GM13977 (cell line): ENCODE measurements around the gene CDH13.

ENCODE experiments used
- DNase-seq: peaks from one replicate; pipeline ENCODE4 v3.0.0; 2012; ENCODE audit warnings: low spot score
- in situ Hi-C: fragments of 300-500 bp; cut with MboI; formaldehyde crosslinking; loops from one replicate; pipeline ENCODE4 v1.12.0; 2022; ENCODE audit warnings: low sequenced_read_pairs, low pct_unique_long_range_greater_than_20kb, mixed read lengths, inconsistent platforms; ENCODE audit not compliant: unreplicated experiment
- TF ChIP-seq, protein P1 (sequence below): IDR thresholded peaks from 2 replicates; pipeline ENCODE4 v1.5.1; 2012; ENCODE audit warnings: mild to moderate bottlenecking, control low read depth; ENCODE audit not compliant: insufficient read depth; ENCODE audit errors: extremely low read depth, missing control alignments

CDH13 gene

DNA sequence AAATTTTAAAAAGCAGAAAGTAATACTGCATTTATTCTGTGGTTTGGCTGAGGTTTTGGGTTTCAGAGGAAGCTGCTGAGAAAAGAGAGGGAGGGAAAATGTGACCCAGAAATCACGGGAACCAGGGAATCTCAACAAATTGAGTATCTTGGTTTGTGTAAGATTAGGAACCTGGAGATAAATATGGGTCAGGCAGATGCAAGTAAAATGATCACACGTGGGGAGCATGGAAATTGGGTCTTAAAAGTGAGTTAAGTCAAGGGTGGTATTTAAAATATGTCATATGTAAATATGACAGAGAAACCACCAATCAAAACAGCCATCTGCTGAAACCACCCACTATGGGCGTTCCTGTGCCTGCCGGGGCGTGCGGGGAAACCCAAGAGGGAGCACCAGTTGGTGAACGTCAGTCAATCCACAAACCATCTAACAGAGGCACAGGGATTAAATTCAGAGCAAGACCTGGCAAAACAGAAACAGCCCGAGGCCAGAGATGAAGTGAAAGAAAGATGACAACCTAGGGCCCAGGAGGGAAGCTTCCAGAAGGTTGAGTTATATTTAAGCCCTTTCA, 33.4 kb downstream of the CDH13 start:
- TF ChIP-seq, protein P1, sequence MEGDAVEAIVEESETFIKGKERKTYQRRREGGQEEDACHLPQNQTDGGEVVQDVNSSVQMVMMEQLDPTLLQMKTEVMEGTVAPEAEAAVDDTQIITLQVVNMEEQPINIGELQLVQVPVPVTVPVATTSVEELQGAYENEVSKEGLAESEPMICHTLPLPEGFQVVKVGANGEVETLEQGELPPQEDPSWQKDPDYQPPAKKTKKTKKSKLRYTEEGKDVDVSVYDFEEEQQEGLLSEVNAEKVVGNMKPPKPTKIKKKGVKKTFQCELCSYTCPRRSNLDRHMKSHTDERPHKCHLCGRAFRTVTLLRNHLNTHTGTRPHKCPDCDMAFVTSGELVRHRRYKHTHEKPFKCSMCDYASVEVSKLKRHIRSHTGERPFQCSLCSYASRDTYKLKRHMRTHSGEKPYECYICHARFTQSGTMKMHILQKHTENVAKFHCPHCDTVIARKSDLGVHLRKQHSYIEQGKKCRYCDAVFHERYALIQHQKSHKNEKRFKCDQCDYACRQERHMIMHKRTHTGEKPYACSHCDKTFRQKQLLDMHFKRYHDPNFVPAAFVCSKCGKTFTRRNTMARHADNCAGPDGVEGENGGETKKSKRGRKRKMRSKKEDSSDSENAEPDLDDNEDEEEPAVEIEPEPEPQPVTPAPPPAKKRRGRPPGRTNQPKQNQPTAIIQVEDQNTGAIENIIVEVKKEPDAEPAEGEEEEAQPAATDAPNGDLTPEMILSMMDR, result no peak
- in situ Hi-C loops, result no loop called here
- no peak for DNase-seq

DNA sequence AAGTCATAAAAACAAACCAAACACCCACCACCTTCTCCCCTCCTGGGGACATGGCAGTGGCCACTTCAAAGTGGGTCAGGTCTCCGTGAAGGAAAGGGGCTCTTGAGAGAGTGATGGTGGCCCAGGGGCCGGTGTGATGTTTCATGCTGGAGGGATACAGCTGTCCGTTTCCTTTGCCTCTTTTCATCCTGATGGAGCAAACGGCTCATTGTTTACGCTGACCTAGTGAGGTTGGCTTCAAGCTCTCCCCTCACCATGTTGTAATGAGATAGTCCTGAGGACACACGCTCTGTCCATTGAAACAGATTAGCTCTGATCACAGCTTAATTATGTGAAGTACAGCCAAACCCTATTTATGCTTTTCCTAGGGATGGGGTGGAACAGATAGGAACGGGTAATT, 34.2 kb downstream of the CDH13 start:
- TF ChIP-seq, protein P1, result no peak
- no peak for DNase-seq

DNA sequence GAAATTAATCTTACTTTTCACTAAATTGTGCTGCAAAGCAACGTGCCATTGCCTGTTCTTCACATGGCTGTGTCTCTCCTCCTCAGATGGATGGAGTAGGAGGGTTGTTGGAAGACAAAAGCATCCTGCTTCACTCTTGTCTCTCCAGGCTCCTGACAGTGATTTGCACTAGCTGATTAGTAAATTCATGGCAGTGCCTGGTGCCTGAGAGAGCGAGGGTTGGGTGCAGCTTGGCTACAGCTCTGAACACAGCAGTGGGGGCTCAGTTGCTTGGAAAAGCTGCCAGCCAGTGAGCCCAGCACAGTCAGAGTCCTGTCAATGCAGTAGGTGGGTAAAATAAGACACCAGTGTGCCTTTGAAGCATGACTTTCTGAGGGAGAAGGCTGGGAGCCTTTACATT, 37.4 kb downstream of the CDH13 start:
- in situ Hi-C loops, result no loop called here
- TF ChIP-seq, protein P1, result no peak

More for the DNA sequence above, 34.2 kb downstream of the CDH13 start:
- in situ Hi-C loops, result no loop called here

DNA sequence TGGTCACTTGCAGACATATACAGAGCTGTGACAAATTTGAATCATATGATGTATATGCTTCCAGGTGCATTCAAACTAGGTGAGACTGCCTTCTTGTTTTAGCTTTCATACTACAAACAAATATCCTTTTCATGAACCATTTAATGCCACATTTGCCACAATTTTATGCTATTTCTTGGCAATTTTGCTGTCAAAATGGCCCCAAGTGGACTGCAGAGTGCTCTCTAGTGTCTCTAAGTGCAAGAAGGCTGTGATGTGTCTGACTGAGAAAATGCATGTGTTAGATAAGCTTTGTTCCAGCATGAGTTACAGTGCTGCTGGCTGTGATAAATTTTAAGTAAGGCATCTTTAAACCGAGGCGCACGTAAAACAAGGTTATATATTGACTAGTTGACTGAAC, 38.3 kb downstream of the CDH13 start:
- TF ChIP-seq, protein P1, result no peak
- no peak for DNase-seq
- in situ Hi-C loops, result no loop called here

More for the DNA sequence above, 37.4 kb downstream of the CDH13 start:
- no peak for DNase-seq

DNA sequence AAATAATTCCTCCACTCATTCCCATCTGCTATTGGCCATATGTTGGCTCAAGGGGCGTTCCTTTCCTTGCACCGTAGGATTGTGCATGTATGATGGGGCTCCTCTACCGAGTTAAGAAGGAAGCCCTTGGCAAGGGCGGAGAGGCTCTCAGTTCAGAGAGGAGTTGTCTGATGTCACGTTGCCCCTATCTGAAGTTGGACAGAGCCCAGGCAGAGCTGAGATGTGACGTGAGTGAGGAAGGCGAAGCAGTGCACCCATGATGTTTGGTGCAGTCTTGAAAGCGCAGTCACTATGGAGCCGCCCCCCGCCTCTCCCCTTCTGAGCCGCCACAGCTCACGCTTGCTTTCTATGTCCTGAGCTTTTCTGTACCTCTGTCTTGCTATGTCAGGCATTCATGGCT, 40.7 kb downstream of the CDH13 start:
- in situ Hi-C loops, result no loop called here
- TF ChIP-seq, protein P1, result no peak
- DNase-seq, result no peak

DNA sequence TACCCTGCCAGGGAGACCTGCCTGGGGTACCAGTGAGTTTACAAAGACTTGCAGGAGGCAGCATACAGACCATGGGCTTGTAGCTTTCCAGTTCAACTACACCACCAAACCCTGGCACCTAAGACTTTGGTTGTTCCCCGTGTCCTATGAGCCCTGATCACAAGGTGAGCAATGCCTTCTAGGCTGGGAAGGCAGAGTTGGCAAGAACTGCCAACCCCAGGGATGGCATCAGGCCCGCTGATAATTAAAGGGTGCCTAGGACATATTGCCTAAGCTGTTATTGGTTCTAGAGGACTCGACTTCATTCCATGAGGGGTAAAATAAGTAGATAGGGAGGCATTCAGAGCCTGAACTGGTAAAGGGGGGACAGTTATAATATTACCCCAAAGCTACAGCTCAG, 41.3 kb downstream of the CDH13 start:
- TF ChIP-seq, protein P1, result no peak
- in situ Hi-C loops, result no loop called here
- no peak for DNase-seq
